Measurements from ENCODE around the gene MBOAT1.

The MBOAT1 gene

DNA sequence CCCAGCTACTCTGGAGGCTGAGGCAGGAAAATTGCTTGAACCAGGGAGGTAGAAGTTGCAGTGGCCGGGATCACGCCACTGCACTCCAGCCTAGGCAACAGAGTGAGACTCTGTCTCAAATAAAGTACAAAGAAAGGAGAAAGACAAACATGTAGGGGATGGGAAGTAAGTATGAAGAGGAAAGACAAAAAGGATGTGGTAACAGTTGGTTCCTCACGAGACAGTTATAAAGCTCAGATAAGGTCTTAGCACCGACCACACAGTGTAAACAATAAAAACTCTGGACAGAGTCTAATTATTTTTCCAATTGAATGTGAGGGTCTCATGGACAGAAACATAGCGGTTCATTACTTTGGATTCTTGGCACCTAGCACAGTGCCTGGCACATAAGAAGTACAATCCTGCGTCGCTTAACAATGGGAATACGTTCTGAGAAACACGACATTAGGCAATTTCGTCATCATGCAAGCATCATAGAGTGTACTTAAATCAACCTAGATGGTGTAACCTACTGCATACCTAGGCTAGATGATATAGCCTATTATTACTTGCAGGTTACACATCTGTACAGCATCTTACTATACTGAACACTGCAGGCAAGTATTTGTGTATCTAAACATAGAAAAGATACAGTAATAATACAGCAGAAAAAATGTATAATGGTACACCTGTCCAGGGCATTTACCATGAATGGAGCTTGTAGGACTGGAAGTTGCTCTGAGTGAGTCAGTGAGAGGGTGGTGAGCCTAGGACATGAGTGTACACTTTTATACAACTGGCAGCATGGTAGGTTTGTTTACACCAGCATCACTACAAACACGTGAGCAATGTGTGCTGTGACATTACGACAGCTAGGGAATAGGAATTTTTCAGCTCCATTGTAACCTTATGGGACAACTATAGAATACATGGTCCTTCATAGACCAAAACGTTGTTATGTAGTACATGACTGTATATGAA lies 38.2 kb downstream of the MBOAT1 start:
- DNase-seq (ENCODE audit: low read depth), result no peak
- TF ChIP-seq, protein P1, sequence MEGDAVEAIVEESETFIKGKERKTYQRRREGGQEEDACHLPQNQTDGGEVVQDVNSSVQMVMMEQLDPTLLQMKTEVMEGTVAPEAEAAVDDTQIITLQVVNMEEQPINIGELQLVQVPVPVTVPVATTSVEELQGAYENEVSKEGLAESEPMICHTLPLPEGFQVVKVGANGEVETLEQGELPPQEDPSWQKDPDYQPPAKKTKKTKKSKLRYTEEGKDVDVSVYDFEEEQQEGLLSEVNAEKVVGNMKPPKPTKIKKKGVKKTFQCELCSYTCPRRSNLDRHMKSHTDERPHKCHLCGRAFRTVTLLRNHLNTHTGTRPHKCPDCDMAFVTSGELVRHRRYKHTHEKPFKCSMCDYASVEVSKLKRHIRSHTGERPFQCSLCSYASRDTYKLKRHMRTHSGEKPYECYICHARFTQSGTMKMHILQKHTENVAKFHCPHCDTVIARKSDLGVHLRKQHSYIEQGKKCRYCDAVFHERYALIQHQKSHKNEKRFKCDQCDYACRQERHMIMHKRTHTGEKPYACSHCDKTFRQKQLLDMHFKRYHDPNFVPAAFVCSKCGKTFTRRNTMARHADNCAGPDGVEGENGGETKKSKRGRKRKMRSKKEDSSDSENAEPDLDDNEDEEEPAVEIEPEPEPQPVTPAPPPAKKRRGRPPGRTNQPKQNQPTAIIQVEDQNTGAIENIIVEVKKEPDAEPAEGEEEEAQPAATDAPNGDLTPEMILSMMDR (IDR thresholded peaks at IDR 0.05; ENCODE audit: control insufficient read depth, extremely low read depth, insufficient read depth), result no peak

GRCh38 chr6:20172842-20173456 lies 39.3 kb downstream of the MBOAT1 start:
- TF ChIP-seq, protein P1 (IDR thresholded peaks at IDR 0.05; ENCODE audit: control insufficient read depth, extremely low read depth, insufficient read depth), result no peak
- no peak overlapping the region for H3K4me3 ChIP-seq (ENCODE audit: low read depth, low read length)
- DNase-seq (ENCODE audit: low read depth), result no peak

More for the DNA sequence above, 38.2 kb downstream of the MBOAT1 start:
- H3K4me3 ChIP-seq (ENCODE audit: low read depth, low read length), result no peak overlapping the region

DNA sequence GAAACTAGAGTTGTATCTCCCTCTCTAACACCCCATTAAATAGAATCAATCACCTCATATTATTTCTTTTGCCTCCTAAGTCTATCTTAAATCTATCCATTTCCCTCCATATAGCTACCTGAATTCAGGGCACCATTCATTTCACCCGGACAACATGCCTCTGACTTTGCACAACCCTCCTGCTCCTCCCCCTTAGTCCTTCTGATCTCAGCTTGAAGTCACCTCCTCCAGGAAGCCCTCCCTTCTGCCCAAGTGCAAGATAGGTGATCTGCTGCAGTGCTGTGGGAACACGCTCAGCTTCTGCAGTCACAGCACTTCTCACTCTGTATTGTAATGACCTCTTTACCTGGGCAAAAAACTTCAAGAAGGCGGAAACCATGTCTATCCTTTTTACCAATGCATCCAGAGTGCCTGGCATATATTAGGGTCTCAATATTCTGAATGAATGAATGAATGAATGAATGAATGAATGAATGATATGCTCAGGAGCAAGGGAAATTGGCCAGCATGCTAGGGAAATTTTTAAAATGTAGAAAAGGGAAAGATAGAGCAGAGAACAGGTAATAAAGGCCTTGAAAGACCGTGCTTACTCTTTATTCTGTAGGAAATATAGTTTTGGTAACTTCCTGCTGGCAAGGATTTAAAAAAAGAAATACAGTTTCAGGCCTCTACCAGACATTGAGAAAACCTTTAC lies 41.7 kb downstream of the MBOAT1 start:
- DNase-seq (ENCODE audit: low read depth), result no peak
- TF ChIP-seq, protein P1 (IDR thresholded peaks at IDR 0.05; ENCODE audit: control insufficient read depth, extremely low read depth, insufficient read depth), result no peak
- H3K4me3 ChIP-seq (ENCODE audit: low read depth, low read length), result no peak overlapping the region

DNA sequence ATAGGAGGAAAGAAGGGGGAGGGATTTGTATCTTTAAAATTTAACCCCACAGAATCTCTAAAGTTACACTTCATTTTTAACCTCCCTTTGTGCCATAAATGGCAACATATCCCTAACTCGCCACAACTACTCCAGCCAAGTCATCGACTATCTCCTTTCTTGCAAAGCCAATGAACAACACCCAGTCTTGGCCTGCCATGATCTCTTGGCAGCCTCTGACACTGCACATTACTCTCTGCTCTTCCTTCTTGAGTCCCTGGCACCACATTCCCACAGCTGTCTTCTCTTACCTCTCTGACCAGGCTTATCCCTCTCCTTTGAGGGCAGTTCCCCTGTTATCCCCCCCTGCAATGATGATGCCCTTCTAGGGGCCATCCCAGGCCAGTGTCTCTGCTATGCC lies 42.5 kb downstream of the MBOAT1 start:
- TF ChIP-seq, protein P1 (IDR thresholded peaks at IDR 0.05; ENCODE audit: control insufficient read depth, extremely low read depth, insufficient read depth), result no peak
- H3K4me3 ChIP-seq (ENCODE audit: low read depth, low read length), result no peak overlapping the region

DNA sequence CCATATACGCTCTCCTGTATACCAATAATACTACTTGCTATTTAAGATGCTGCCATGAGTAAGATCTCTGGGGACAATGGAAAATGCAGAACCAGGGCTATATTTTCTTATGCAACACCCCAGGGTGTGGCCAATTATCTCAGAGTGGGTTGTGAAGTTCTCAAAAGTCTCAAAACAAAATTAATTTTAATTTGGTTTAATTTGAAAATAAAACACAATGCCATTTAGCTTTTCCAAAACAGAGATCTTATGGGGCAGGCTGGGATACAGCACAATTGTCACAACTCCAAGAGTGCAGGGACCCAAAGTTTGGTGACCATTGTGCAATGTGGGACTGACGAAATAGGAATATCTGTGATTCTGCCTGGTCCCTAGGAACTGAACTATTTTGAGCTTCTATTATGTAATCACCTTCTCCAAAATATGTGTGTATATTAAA lies 43.1 kb downstream of the MBOAT1 start:
- no peak overlapping the region for H3K4me3 ChIP-seq (ENCODE audit: low read depth, low read length)
- TF ChIP-seq, protein P1 (IDR thresholded peaks at IDR 0.05; ENCODE audit: control insufficient read depth, extremely low read depth, insufficient read depth), result no peak
- DNase-seq (ENCODE audit: low read depth), result no peak

More for the DNA sequence above, 42.5 kb downstream of the MBOAT1 start:
- no peak for DNase-seq (ENCODE audit: low read depth)

DNA sequence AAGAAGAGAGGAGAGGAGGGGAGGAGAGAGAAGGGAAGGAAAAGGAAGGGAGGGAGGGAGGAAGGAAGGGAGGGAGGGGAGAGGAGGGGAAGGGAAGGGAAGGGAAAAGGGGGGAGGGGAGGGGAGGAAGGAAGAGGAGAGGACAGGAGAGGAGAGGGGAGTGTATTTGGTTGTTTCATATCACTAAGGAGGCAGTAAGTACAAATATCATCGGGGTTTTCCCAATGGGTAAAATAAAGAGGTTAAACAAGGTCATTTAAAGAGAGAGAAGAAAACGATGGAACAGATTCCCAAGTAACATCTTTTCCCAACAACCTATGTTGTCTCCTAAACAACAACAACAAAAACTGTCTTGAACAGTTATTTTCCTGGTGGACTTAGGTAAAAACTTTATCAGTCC lies 43.6 kb downstream of the MBOAT1 start:
- DNase-seq (ENCODE audit: low read depth), result no peak
- TF ChIP-seq, protein P1 (IDR thresholded peaks at IDR 0.05; ENCODE audit: control insufficient read depth, extremely low read depth, insufficient read depth), result no peak
- H3K4me3 ChIP-seq (ENCODE audit: low read depth, low read length), result no peak overlapping the region
